Vagina (tissue), 2 donors: ENCODE results near the gene KRT24. TPM values are rescaled to one million over a fixed set of nuclear protein-coding genes. Genes with fewer than 3 reads are reported as not detected.

Experiments
- DNase-seq, 2 donors: peaks; one replicate each; pipeline ENCODE4 v3.0.0-alpha.2; 2017; ENCODE audit errors: extremely low spot score in 2 of 2
- H3K27ac ChIP-seq: fragments of 200-600 bp; sonication (generic); one replicate; pipeline ENCODE4 v1.5.1; 2019
- H3K27me3 ChIP-seq: fragments of 200-600 bp; sonication (generic); one replicate; pipeline ENCODE4 v1.5.1; 2019
- H3K36me3 ChIP-seq, 2 donors: fragments of 200-600 bp; sonication (generic); one replicate each; pipeline ENCODE4 v1.5.1; 2017 to 2019
- H3K4me1 ChIP-seq: fragments of 200-600 bp; sonication (generic); one replicate; pipeline ENCODE4 v1.5.1; 2019
- H3K4me3 ChIP-seq, 2 donors: fragments of 200-600 bp; sonication (generic); 1 replicate in 1 of 2; 2 replicates in 1 of 2; pipeline ENCODE4 v1.5.1; 2016 to 2019
- H3K9me3 ChIP-seq: fragments of 200-600 bp; sonication (generic); one replicate; pipeline ENCODE4 v1.5.1; 2019
- CTCF ChIP-seq, 3 experiments: fragments of 450-650 bp in 2 of 3; fragments of 200-600 bp in 1 of 3; sonication (generic) in 1 of 3; IDR thresholded peaks; one replicate each; pipeline ENCODE4 v1.5.1; 2017 to 2019; ENCODE audit warnings: antibody characterized with exemption in 3 of 3, mild to moderate bottlenecking in 2 of 3, moderate library complexity in 2 of 3
- POLR2A ChIP-seq, 2 donors: fragments of 450-650 bp; IDR thresholded peaks; one replicate each; pipeline ENCODE4 v1.6.1; 2017; ENCODE audit warnings: antibody characterized with exemption in 2 of 2, mild to moderate bottlenecking in 2 of 2, moderate library complexity in 2 of 2
- POLR2AphosphoS5 ChIP-seq, 2 donors: sonication (generic); formaldehyde crosslinking; IDR thresholded peaks; one replicate each; pipeline ENCODE4 v1.9.0; 2017; ENCODE audit warnings: antibody characterized with exemption in 2 of 2, mild to moderate bottlenecking in 2 of 2, low read depth in 1 of 2; ENCODE audit not compliant: insufficient read depth in 1 of 2
- intact Hi-C: fragments of 100-400 bp; cut with DNase I; formaldehyde crosslinking; loops from one replicate; pipeline ENCODE4 v1.15.1; 2023
- total RNA-seq: library from RNA; depleted of rRNA; stranded (reverse); fragments of >200 nt; gene quantifications from one replicate; pipeline ENCODE4 v1.2.3, GENCODE V29; 2016

The KRT24 gene
- total RNA-seq, 1 donor from 2014 or later = 1.5 TPM

- DNase-seq = no peak
- TF ChIP-seq POLR2A (IDR thresholded peaks at IDR 0.05) (no peak), CTCF (IDR thresholded peaks at IDR 0.05) (no peak), POLR2AphosphoS5 (IDR thresholded peaks at IDR 0.05; ENCODE audit: insufficient read depth in 1 of 2, low read depth in 1 of 2) (peak in 1 of 2 donors; percentile 64)
- no peak overlapping the region for H3K4me3 ChIP-seq
- H3K27ac ChIP-seq = peak overlapping the region; percentile 52
- intact Hi-C loops = no loop called here
- H3K36me3 ChIP-seq = no peaks in the 10 kb centered on the region
- no peaks in the 10 kb centered on the region for H3K27me3 ChIP-seq
- H3K4me1 ChIP-seq = peaks cover 6% of the 10 kb centered on the region
- no peaks in the 10 kb centered on the region for H3K9me3 ChIP-seq
Measured at GRCh38 chr17:40707745-40708144, 4.2 kb upstream of the KRT24 start.

GRCh38 chr17:40705584-40705983 is 2.0 kb upstream of the KRT24 start:
- H3K4me1 ChIP-seq = peaks cover 6% of the 10 kb centered on the region
- no peaks in the 10 kb centered on the region for H3K27me3 ChIP-seq
- no peaks in the 10 kb centered on the region for H3K9me3 ChIP-seq
- H3K27ac ChIP-seq = no peak overlapping the region
- intact Hi-C loops = no loop called here
- no peak for DNase-seq
- H3K36me3 ChIP-seq = no peaks in the 10 kb centered on the region
- H3K4me3 ChIP-seq = no peak overlapping the region
- TF ChIP-seq CTCF (IDR thresholded peaks at IDR 0.05) (no peak), POLR2A (IDR thresholded peaks at IDR 0.05) (no peak), POLR2AphosphoS5 (IDR thresholded peaks at IDR 0.05; ENCODE audit: insufficient read depth in 1 of 2, low read depth in 1 of 2) (no peak)

DNA sequence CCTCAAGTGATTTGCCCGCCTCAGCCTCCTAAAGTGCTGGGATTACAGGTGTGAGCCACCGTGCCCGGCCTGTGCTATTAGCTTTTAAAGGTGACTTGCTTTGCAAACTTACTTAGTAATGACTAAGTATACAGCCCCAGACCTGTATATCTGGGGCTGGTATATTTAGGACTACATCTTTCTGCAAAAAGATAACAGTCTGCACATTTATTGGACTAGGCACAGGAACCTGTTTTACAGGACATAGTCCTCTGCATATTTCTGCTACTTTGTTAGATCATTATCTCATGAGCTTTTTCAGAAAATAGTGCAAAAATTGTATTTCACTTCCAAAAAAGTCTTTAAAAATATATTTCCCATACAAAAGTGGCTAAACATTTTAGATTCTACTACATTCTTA is 1.3 kb downstream of the KRT24 start:
- no peak overlapping the region for H3K27ac ChIP-seq
- intact Hi-C loops = no loop called here
- no peaks in the 10 kb centered on the region for H3K9me3 ChIP-seq
- DNase-seq = no peak
- H3K36me3 ChIP-seq = no peaks in the 10 kb centered on the region
- TF ChIP-seq CTCF (IDR thresholded peaks at IDR 0.05) (no peak), POLR2AphosphoS5 (IDR thresholded peaks at IDR 0.05; ENCODE audit: insufficient read depth in 1 of 2, low read depth in 1 of 2) (no peak), POLR2A (IDR thresholded peaks at IDR 0.05) (no peak)
- no peak overlapping the region for H3K4me3 ChIP-seq
- no peaks in the 10 kb centered on the region for H3K27me3 ChIP-seq
- H3K4me1 ChIP-seq = peaks cover 31% of the 10 kb centered on the region

- DNase-seq = no peak
- H3K27me3 ChIP-seq = no peaks in the 10 kb centered on the region
- no peak overlapping the region for H3K27ac ChIP-seq
Measured at GRCh38 chr17:40699853-40700252, 3.7 kb downstream of the KRT24 start.

More at GRCh38 chr17:40699853-40700252, 3.7 kb downstream of the KRT24 start:
- Histone ChIP-seq H3K36me3 (no peaks in the 10 kb centered on the region), H3K4me1 (peaks cover 38% of the 10 kb centered on the region), H3K9me3 (no peaks in the 10 kb centered on the region), H3K4me3 (no peak overlapping the region)
- intact Hi-C loops = no loop called here
- TF ChIP-seq POLR2AphosphoS5 (IDR thresholded peaks at IDR 0.05; ENCODE audit: insufficient read depth in 1 of 2, low read depth in 1 of 2) (no peak), POLR2A (IDR thresholded peaks at IDR 0.05) (no peak), CTCF (IDR thresholded peaks at IDR 0.05) (no peak)
